GM23338 (cell line): Measurements from ENCODE around the gene CIC. TPM values are rescaled to one million over a fixed set of nuclear protein-coding genes. Genes with fewer than 3 reads are reported as not detected.
A peak's percentile ranks its signal among the peaks of the same experiment; 100 is the strongest.

ENCODE experiments used
- ATAC-seq: fragments of 200-7000 bp; cut with Tn5 transposase; 3 replicates; pipeline ENCODE4 v1.9.1; 2020
- DNase-seq: peaks from one replicate; pipeline ENCODE4 v3.0.0-alpha.2; 2015; ENCODE audit warnings: low spot score
- H2AFZ ChIP-seq: fragments of 200-600 bp; sonication (generic); 2 replicates; pipeline ENCODE4 v1.8.0; 2016; ENCODE audit warnings: antibody characterized with exemption, mild to moderate bottlenecking, moderate library complexity
- H3F3A ChIP-seq: fragments of 200-600 bp; sonication (generic); replicated peaks from 2 replicates; pipeline ENCODE4 v1.8.0; 2017; ENCODE audit warnings: antibody characterized with exemption, mixed run types, low read depth
- H3K27ac ChIP-seq: fragments of 200-600 bp; sonication (generic); 2 replicates; pipeline ENCODE4 v1.6.1; 2016; ENCODE audit warnings: low read depth
- H3K27me3 ChIP-seq: fragments of 200-600 bp; sonication (generic); 2 replicates; pipeline ENCODE4 v1.8.0; 2016; ENCODE audit warnings: mild to moderate bottlenecking, mixed run types, moderate library complexity; ENCODE audit not compliant: insufficient read depth
- H3K36me3 ChIP-seq: fragments of 200-600 bp; sonication (generic); 2 replicates; pipeline ENCODE4 v1.8.0; 2016; ENCODE audit warnings: mild to moderate bottlenecking; ENCODE audit not compliant: insufficient read depth
- H3K4me1 ChIP-seq: fragments of 200-600 bp; sonication (generic); 2 replicates; pipeline ENCODE4 v1.8.0; 2016; ENCODE audit warnings: mild to moderate bottlenecking, moderate library complexity; ENCODE audit not compliant: insufficient read depth
- H3K4me2 ChIP-seq: fragments of 200-600 bp; sonication (generic); 2 replicates; pipeline ENCODE4 v1.7.1; 2017; ENCODE audit warnings: mixed run types
- H3K4me3 ChIP-seq: fragments of 200-600 bp; sonication (generic); 2 replicates; pipeline ENCODE4 v1.6.1; 2016; ENCODE audit warnings: mixed run types
- H3K79me2 ChIP-seq: fragments of 200-600 bp; sonication (generic); replicated peaks from 2 replicates; pipeline ENCODE4 v1.8.0; 2017; ENCODE audit warnings: mild to moderate bottlenecking; ENCODE audit not compliant: insufficient read depth
- H3K9me2 ChIP-seq: fragments of 200-600 bp; sonication (generic); 2 replicates; pipeline ENCODE4 v1.8.0; 2017; ENCODE audit not compliant: insufficient read depth
- H4K20me1 ChIP-seq: fragments of 200-600 bp; sonication (generic); replicated peaks from 2 replicates; pipeline ENCODE4 v1.8.0; 2017; ENCODE audit warnings: mild to moderate bottlenecking; ENCODE audit not compliant: insufficient read depth
- H3K27ac Mint-ChIP-seq: 2 replicates; pipeline ENCODE4 v1.8.0; 2020; ENCODE audit warnings: inconsistent platforms, mild to moderate bottlenecking, moderate library complexity, mixed read lengths
- H3K27me3 Mint-ChIP-seq: 3 replicates; pipeline ENCODE4 v1.8.0; 2022; ENCODE audit warnings: low read depth, mild to moderate bottlenecking, moderate library complexity, mixed read lengths, inconsistent platforms; ENCODE audit not compliant: insufficient read depth, poor library complexity
- H3K36me3 Mint-ChIP-seq: 3 replicates; pipeline ENCODE4 v1.8.0; 2021; ENCODE audit warnings: low read depth, mild to moderate bottlenecking, inconsistent platforms, moderate library complexity, mixed read lengths
- H3K4me1 Mint-ChIP-seq: 3 replicates; pipeline ENCODE4 v1.8.0; 2020; ENCODE audit warnings: mild to moderate bottlenecking, inconsistent platforms, mixed read lengths
- H3K4me3 Mint-ChIP-seq: 3 replicates; pipeline ENCODE4 v1.8.0; 2021; ENCODE audit warnings: moderate library complexity, mild to moderate bottlenecking, inconsistent platforms, mixed read lengths
- H3K9me3 Mint-ChIP-seq: 3 replicates; pipeline ENCODE4 v1.8.0; 2020; ENCODE audit warnings: moderate library complexity, mild to moderate bottlenecking, inconsistent platforms, mixed read lengths
- CTCF ChIP-seq, 2 experiments: fragments of 200-600 bp in 1 of 2; sonication (generic) in 1 of 2; conservative IDR thresholded peaks; 2 replicates each; pipeline versions ENCODE4 v1.5.1 to v1.6.1; 2016 to 2017; ENCODE audit warnings: antibody characterized with exemption in 2 of 2, low read depth in 2 of 2, mild to moderate bottlenecking in 2 of 2, moderate library complexity in 1 of 2
- NANOG ChIP-seq: IDR thresholded peaks from 2 replicates; pipeline ENCODE4 v1.6.1; 2016; ENCODE audit warnings: antibody characterized with exemption, borderline replicate concordance
- POLR2AphosphoS5 ChIP-seq: IDR thresholded peaks from 2 replicates; pipeline ENCODE4 v1.6.1; 2016; ENCODE audit warnings: antibody characterized with exemption, low read depth
- REST ChIP-seq: IDR thresholded peaks from one replicate; pipeline ENCODE4 v1.6.1; 2018; ENCODE audit warnings: antibody characterized with exemption; ENCODE audit not compliant: unreplicated experiment
- ZNF114 ChIP-seq: fragments of 250-450 bp; sonication (Bioruptor Pico); IDR thresholded peaks from 2 replicates; pipeline ENCODE4 v1.5.0; 2020; ENCODE audit warnings: mild to moderate bottlenecking, moderate library complexity
- polyA plus RNA-seq: library from polyadenylated mRNA; unstranded; fragments of >200 nt; fragmentation: Nextera tagmentation; extraction: Ambion mirVana; gene quantifications from 2 replicates; pipeline ENCODE4 v1.2.1, GENCODE V29; 2016
- total RNA-seq: library from RNA; depleted of rRNA; stranded (reverse); fragments of >200 nt; shearing (Covaris generic); gene quantifications from 2 replicates; pipeline ENCODE4 v1.2.3, GENCODE V29; 2014

The CIC gene
- total and polyA plus RNA-seq, 2 experiments from 2014 or later, result 13.2 to 42.0 TPM

- Histone ChIP-seq H3F3A (peaks cover 12% of the 10 kb centered on the region), H3K27ac (no peak overlapping the region), H3K9me2 (no peaks in the 10 kb centered on the region), H3K79me2 (peaks cover 34% of the 10 kb centered on the region), H3K4me2 (no peak overlapping the region), H4K20me1 (no peaks in the 10 kb centered on the region; the same call in 1 of the 2 replicates), H3K4me3 (no peak overlapping the region), H2AFZ (no peak overlapping the region), H3K36me3 (no peaks in the 10 kb centered on the region), H3K4me1 (peaks cover 36% of the 10 kb centered on the region), H3K27me3 (no peaks in the 10 kb centered on the region)
- Mint-ChIP-seq H3K27ac (no peak overlapping the region), H3K27me3 (peaks cover 25% of the 10 kb centered on the region), H3K4me3 (no peak overlapping the region), H3K4me1 (peaks cover 42% of the 10 kb centered on the region), H3K36me3 (peaks cover 10% of the 10 kb centered on the region; the same call in 2 of the 3 replicates), H3K9me3 (no peaks in the 10 kb centered on the region; the same call in 2 of the 3 replicates)
- ATAC-seq (no peak), DNase-seq (no peak)
- TF ChIP-seq NANOG (no peak), POLR2AphosphoS5 (no peak), REST (no peak), CTCF (conservative IDR thresholded peaks at IDR 0.05; ENCODE audit: low read depth in 2 of 2) (no peak)
Measured at GRCh38 chr19:42249149-42249750, 19.8 kb upstream of the CIC start.

- Histone ChIP-seq H3K9me2 (no peaks in the 10 kb centered on the region), H4K20me1 (no peaks in the 10 kb centered on the region; the same call in 1 of the 2 replicates), H3F3A (peaks cover 12% of the 10 kb centered on the region), H3K79me2 (peaks cover 37% of the 10 kb centered on the region), H2AFZ (no peak overlapping the region), H3K4me1 (peaks cover 35% of the 10 kb centered on the region), H3K27ac (no peak overlapping the region), H3K4me3 (no peak overlapping the region), H3K4me2 (no peak overlapping the region), H3K27me3 (no peaks in the 10 kb centered on the region), H3K36me3 (no peaks in the 10 kb centered on the region)
- Mint-ChIP-seq H3K27ac (0 out of 2 replicates have a peak overlapping the region, but pooled peaks have one; percentile 48), H3K4me3 (no peak overlapping the region), H3K27me3 (peaks cover 22% of the 10 kb centered on the region), H3K4me1 (peaks cover 42% of the 10 kb centered on the region), H3K9me3 (no peaks in the 10 kb centered on the region; the same call in 2 of the 3 replicates), H3K36me3 (peaks cover 10% of the 10 kb centered on the region; the same call in 2 of the 3 replicates)
- DNase-seq (no peak), ATAC-seq (no peak)
- no peak for TF ChIP-seq ZNF114 (CRISPR knock-in tag)
Measured at GRCh38 chr19:42249769-42250168, 19.3 kb upstream of the CIC start.
